Activated naive CD8-positive, alpha-beta T cell treated with anti-CD3 and anti-CD28 coated beads, Interleukin-2, amount 10 ng/mL, durations not matched to agents 7 days and 5 days (primary cell): Measurements from ENCODE around the gene NCAPG2. TPM values are rescaled to one million over a fixed set of nuclear protein-coding genes. Genes with fewer than 3 reads are reported as not detected.

Experiments
- ATAC-seq: fragments of 150-1000 bp; cut with Tn5 transposase; one replicate; pipeline ENCODE4 v1.10.0; 2021; ENCODE audit warnings: low read depth, moderate library complexity
- POLR2A ChIA-PET: fragments of 350-600 bp; sonication (Branson Sonifier 250); formaldehyde crosslinking; loops from one replicate; lab custom pipeline; 2021; ENCODE audit warnings: antibody characterized with exemption; lab: Charles Lee
- DNase-seq: peaks from one replicate; pipeline ENCODE4 v3.0.0; 2021
- H3K27ac Mint-ChIP-seq: one replicate; pipeline ENCODE4 v1.8.0; 2022; ENCODE audit warnings: mild to moderate bottlenecking, mixed read lengths
- H3K27me3 Mint-ChIP-seq: one replicate; pipeline ENCODE4 v1.8.0; 2022; ENCODE audit warnings: mild to moderate bottlenecking, moderate library complexity, mixed read lengths
- H3K36me3 Mint-ChIP-seq: one replicate; pipeline ENCODE4 v1.8.0; 2021; ENCODE audit warnings: mild to moderate bottlenecking, mixed read lengths
- H3K4me1 Mint-ChIP-seq: one replicate; pipeline ENCODE4 v1.8.0; 2021; ENCODE audit warnings: mixed read lengths
- H3K4me3 Mint-ChIP-seq: one replicate; pipeline ENCODE4 v1.8.0; 2022; ENCODE audit warnings: mild to moderate bottlenecking, moderate library complexity, mixed read lengths
- H3K9me3 Mint-ChIP-seq: one replicate; pipeline ENCODE4 v1.8.0; 2021; ENCODE audit warnings: mixed read lengths
- microRNA-seq: library from miRNA; unstranded; fragments of <30 nt; microRNA quantifications from one replicate; pipeline ENCODE4 v1.2.0, GENCODE V29; 2022
- total RNA-seq, 2 experiments: library from RNA; stranded (reverse); gene quantifications; one replicate each; pipeline ENCODE4 v1.2.3, GENCODE V29; 2021

Gene NCAPG2
- total RNA-seq, 2 experiments from 2014 or later = 123 to 126 TPM

DNA sequence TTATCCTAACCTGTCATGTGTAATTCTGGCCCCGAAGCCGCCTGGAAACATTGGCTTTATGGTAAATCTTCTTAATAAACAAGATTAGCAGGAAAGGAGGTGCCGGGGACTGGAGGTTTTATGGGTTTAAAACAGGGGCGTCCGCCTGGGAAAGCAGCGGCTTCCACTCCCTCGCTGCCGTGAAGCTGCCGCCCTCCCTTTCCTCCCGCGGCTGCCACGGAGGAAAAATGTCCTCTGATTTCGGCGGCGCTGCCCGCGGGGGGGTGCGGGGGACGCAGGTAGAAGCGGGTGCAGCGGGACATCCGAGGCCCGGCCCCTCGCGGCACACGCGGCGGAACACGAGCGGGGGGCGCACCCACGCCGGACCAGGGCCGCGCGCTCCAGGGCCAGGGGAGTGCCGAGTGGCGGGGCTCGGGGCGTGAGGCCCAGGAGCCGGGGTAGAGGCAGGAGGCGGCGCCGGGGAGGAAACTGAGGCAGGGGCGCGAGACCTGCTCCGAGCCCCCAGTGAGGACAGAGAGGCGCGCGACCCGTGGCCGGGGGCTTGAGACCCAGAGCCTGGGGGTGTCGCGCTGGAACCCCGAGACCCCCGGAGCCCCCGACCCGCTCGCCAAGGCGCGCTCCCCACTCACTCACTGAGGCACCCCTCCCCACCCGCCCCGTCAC, 118.0 kb downstream of the NCAPG2 start:
- DNase-seq = no peak
- Mint-ChIP-seq H3K4me3 (no peak overlapping the region), H3K36me3 (no peaks in the 10 kb centered on the region), H3K4me1 (no peaks in the 10 kb centered on the region), H3K27me3 (peaks cover 36% of the 10 kb centered on the region), H3K27ac (no peak overlapping the region), H3K9me3 (peaks cover 3% of the 10 kb centered on the region)
- no peak for ATAC-seq
- POLR2A ChIA-PET = no interaction called here

DNA sequence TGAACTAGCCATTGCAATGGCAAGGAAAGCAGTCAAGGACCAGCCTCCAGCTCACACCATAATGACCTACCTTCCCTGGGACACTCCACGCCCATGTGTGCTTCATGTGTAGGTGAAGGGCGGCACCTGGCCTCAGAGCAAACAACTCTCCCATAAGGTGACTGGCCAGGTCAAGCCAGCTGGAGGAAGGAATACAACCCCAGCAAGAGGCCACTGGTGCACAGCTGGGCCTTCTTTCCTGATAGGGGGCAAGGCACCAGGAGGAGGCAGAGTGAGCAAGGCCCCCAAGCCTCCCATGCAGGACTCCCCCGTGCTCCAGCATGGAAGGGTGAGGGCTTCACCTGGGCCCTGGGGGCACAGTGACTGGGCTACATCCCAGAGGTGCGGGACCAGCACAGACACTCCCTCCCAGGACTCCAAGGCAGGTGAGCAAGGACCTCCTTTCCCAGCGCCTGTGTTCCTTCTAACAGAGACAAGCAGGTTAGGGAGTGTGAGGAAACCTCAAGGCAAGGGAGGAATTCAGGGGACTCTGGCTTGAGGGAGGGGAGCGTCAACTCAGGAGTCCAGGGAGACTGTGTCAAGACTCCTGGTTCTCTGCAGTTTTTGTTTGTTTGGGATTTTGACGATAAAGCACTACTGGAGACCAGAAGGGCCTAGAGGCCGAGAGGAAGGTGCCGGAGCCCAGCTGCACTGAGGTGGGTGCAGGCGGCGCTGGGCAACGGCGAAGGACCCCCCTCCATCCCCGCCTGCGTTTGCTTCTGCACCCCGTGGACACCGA, 118.7 kb downstream of the NCAPG2 start:
- Mint-ChIP-seq H3K27ac (no peak overlapping the region), H3K36me3 (no peaks in the 10 kb centered on the region), H3K4me3 (no peak overlapping the region), H3K9me3 (peaks cover 3% of the 10 kb centered on the region), H3K4me1 (no peaks in the 10 kb centered on the region), H3K27me3 (peaks cover 36% of the 10 kb centered on the region)
- POLR2A ChIA-PET = no interaction called here
- DNase-seq (no peak), ATAC-seq (no peak)

- Mint-ChIP-seq H3K4me3 (no peak overlapping the region), H3K4me1 (no peaks in the 10 kb centered on the region), H3K27me3 (peaks cover 29% of the 10 kb centered on the region), H3K36me3 (no peaks in the 10 kb centered on the region), H3K9me3 (peaks cover 7% of the 10 kb centered on the region), H3K27ac (no peak overlapping the region)
- DNase-seq = no peak
- ATAC-seq = no peak
- POLR2A ChIA-PET = no interaction called here
These were observed 120.2 kb downstream of the NCAPG2 start for GRCh38 chr7:158584407-158584806.

GRCh38 chr7:158583810-158584209, 120.8 kb downstream of the NCAPG2 start:
- H3K4me3 Mint-ChIP-seq = no peak overlapping the region
- H3K9me3 Mint-ChIP-seq = peaks cover 7% of the 10 kb centered on the region
- H3K27me3 Mint-ChIP-seq = peaks cover 23% of the 10 kb centered on the region
- DNase-seq = no peak
- POLR2A ChIA-PET = no interaction called here
- H3K4me1 Mint-ChIP-seq = no peaks in the 10 kb centered on the region
- ATAC-seq = no peak
- no peaks in the 10 kb centered on the region for H3K36me3 Mint-ChIP-seq
- no peak overlapping the region for H3K27ac Mint-ChIP-seq

DNA sequence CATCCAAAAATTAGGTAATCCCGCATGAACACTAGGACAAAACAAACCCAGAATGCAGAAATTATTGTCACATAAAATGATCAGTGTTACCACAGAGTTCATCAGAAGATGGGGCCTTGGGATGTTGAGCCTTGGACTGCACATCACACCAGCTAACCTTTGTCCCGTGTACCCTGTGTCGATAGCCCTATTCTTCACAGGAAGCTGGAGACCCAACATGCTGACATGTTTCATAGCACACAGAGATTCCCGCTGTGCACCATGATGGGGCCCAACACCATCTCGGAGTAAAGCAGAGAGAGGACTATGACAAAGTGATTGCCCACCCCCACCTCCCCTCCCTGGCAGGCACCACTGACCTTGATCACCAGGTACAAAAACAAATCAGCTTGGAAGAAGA, 121.5 kb downstream of the NCAPG2 start:
- H3K27ac Mint-ChIP-seq = no peak overlapping the region
- no peaks in the 10 kb centered on the region for H3K4me1 Mint-ChIP-seq
- ATAC-seq (no peak), DNase-seq (no peak)
- no peak overlapping the region for H3K4me3 Mint-ChIP-seq
- H3K27me3 Mint-ChIP-seq = peaks cover 20% of the 10 kb centered on the region
- H3K36me3 Mint-ChIP-seq = no peaks in the 10 kb centered on the region
- H3K9me3 Mint-ChIP-seq = peaks cover 8% of the 10 kb centered on the region
- POLR2A ChIA-PET = no interaction called here

DNA sequence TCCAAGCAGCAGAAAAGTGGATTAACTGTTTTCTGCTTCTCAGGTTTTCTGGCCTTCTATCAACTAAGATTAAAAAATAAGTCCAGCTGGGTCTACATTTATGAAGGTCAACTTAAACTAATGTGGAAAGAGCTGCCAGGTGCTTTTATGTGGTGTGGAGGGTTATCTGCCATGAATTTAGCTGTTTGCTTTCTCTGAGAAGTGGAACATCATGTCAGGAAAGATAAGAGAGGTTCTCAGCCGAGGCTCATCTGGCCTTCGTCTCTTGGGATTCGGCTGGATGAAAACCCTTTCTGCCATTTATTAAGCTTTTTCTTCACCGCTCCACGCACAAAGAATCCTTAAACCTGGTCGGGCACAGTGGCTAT, 122.5 kb downstream of the NCAPG2 start:
- Mint-ChIP-seq H3K27ac (no peak overlapping the region), H3K9me3 (peaks cover 8% of the 10 kb centered on the region)

DNA sequence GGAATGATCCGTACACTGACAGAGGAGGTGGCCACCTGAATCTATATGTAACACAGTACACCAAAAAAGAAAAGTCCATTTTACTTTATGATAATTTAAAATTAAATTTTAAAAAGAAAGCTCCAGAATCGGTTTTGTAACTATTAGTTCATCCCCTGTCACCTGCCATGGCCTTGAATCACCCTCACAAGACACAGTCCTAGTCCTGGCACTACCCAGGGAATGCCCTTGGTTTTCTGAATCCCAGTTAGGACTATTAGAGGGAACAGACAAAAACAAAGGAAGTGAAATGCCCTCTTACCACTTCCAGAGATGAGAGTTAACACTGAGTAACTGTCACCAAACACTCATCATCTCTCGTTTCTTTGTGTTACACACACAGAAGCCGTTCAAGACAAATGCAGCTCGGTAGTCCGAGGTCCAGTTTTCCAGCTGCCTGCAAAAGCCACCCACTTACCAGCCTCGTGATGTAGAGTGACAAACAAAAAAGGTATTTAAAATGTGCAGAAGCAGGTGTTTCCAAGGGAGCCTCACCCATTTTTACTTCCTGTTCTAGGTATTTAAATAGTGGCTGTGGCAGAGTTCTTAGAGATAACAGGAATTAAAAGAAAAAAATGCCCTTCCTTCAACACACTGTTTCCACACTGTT, 123.0 kb downstream of the NCAPG2 start:
- Mint-ChIP-seq H3K36me3 (no peaks in the 10 kb centered on the region), H3K27me3 (peaks cover 20% of the 10 kb centered on the region), H3K9me3 (peaks cover 8% of the 10 kb centered on the region), H3K4me1 (no peaks in the 10 kb centered on the region), H3K27ac (no peak overlapping the region), H3K4me3 (no peak overlapping the region)
- POLR2A ChIA-PET = no interaction called here
- DNase-seq (no peak), ATAC-seq (no peak)

More for the DNA sequence above, 122.5 kb downstream of the NCAPG2 start:
- POLR2A ChIA-PET = no interaction called here
- H3K4me3 Mint-ChIP-seq = no peak overlapping the region
- ATAC-seq = no peak
- H3K4me1 Mint-ChIP-seq = no peaks in the 10 kb centered on the region
- no peak for DNase-seq
- no peaks in the 10 kb centered on the region for H3K36me3 Mint-ChIP-seq
- H3K27me3 Mint-ChIP-seq = peaks cover 20% of the 10 kb centered on the region

Small RNAs within 50 kb of the gene (microRNA-seq; reads per million reads assigned to microRNA genes)
- gene MIR5707 = not detected

Other genes with a start within 250 kb of the NCAPG2 start
- gene PTPRN2, start 117.0 kb downstream of the NCAPG2 start, total RNA-seq = 1 to 10 TPM; 4.5 to 4.9 TPM
- 10 to 100 TPM; 93.9 to 94.2 TPM for gene ESYT2, start 124.7 kb upstream of the NCAPG2 start, total RNA-seq
- 10 to 100 TPM; 16.3 to 18.2 TPM for gene DYNC2I1, start 151.8 kb upstream of the NCAPG2 start, total RNA-seq